K562 (cell line): Measurements from ENCODE around the gene DCTN2. TPM values are rescaled to one million over a fixed set of nuclear protein-coding genes. Genes with fewer than 3 reads are reported as not detected.

ENCODE experiments used
- ATAC-seq: fragments of 200-7000 bp; cut with Tn5 transposase; 3 replicates; pipeline ENCODE4 v1.9.1; 2020; ENCODE audit warnings: moderate library complexity
- BruUV-seq: library from RNA; stranded (reverse); fragments of 400-500 nt; replicated peaks from 2 replicates; lab custom pipeline; 2021; lab: Mats Ljungman, UMichigan
- CTCF ChIA-PET: fragments of 300-600 bp; formaldehyde crosslinking; extraction: SDS; loops from one replicate; lab custom pipeline; 2021; ENCODE audit warnings: low intra/inter-chr PET ratio; lab: Yijun Ruan, JAX
- POLR2A ChIA-PET: fragments of 300-600, 350-650 bp; sonication (Branson Sonifier 250); formaldehyde crosslinking; extraction: SDS; loops from one replicate; lab custom pipeline; 2021; ENCODE audit warnings: antibody characterized with exemption, inconsistent platforms; lab: Yijun Ruan, JAX
- DNase-seq, 4 experiments: peaks; one replicate each; pipeline versions ENCODE4 v3.0.0 to v3.0.0-alpha.2; 2011 to 2018; ENCODE audit warnings: low spot score in 3 of 4, mixed read lengths in 3 of 4; ENCODE audit errors: extremely low read depth in 1 of 4
- FAIRE-seq: peaks from 2 replicates; lab custom pipeline; 2011; peaks lifted over from hg19 to GRCh38; lab: Jason Lieb, UNC
- H2AFZ ChIP-seq: 2 replicates; pipeline ENCODE4 v1.6.0; 2011; ENCODE audit warnings: low read depth, low read length, control low read depth, inconsistent platforms
- H3K27ac ChIP-seq: fragments of 200-600 bp; 3 replicates; pipeline ENCODE4 v1.8.0; 2011; ENCODE audit warnings: low read depth, mild to moderate bottlenecking, control low read depth, inconsistent platforms, low read length, moderate library complexity, mixed read lengths; ENCODE audit errors: extremely low read depth
- H3K27me3 ChIP-seq, 2 experiments: fragments of 300-600 bp in 1 of 2; 2 replicates in 1 of 2; 3 replicates in 1 of 2; pipeline versions ENCODE4 v1.6.0 to v1.8.0; 2011; ENCODE audit warnings: inconsistent platforms in 2 of 2, low read length in 2 of 2, mild to moderate bottlenecking in 1 of 2, mixed read lengths in 1 of 2, moderate library complexity in 1 of 2; ENCODE audit not compliant: control insufficient read depth in 2 of 2, insufficient read depth in 2 of 2
- H3K36me3 ChIP-seq: fragments of 300-600 bp; 3 replicates; pipeline ENCODE4 v1.8.0; 2011; ENCODE audit warnings: mild to moderate bottlenecking, low read length, inconsistent platforms; ENCODE audit not compliant: control insufficient read depth, insufficient read depth
- H3K4me1 ChIP-seq, 2 experiments: fragments of 200-600 bp in 1 of 2; replicated peaks in 1 of 2; 2 replicates in 1 of 2; 3 replicates in 1 of 2; pipeline versions ENCODE4 v1.5.1 to v1.8.0; 2011; ENCODE audit warnings: inconsistent platforms in 2 of 2, low read length in 2 of 2, mild to moderate bottlenecking in 1 of 2, mixed read lengths in 1 of 2, moderate library complexity in 1 of 2; ENCODE audit not compliant: control insufficient read depth in 2 of 2, insufficient read depth in 2 of 2
- H3K4me2 ChIP-seq: 2 replicates; pipeline ENCODE4 v1.6.1; 2011; ENCODE audit warnings: low read length, control low read depth, inconsistent platforms, mixed read lengths; ENCODE audit not compliant: insufficient read depth
- H3K4me3 ChIP-seq: fragments of 200-600 bp; sonication (generic), shearing (Covaris generic); 2 replicates; pipeline ENCODE4 v1.5.1; 2016; ENCODE audit warnings: control low read depth, inconsistent platforms
- H3K79me2 ChIP-seq: fragments of 200-600 bp; 3 replicates; pipeline ENCODE4 v1.8.0; 2011; ENCODE audit warnings: low read length, inconsistent platforms; ENCODE audit not compliant: control insufficient read depth, insufficient read depth
- H3K9ac ChIP-seq, 2 experiments: 2 replicates each; pipeline versions ENCODE4 v1.6.0 to v1.6.1; 2011; ENCODE audit warnings: low read depth in 2 of 2, low read length in 2 of 2, control low read depth in 1 of 2, inconsistent platforms in 1 of 2, mild to moderate bottlenecking in 1 of 2, mixed read lengths in 1 of 2; ENCODE audit not compliant: insufficient read depth in 1 of 2
- H3K9me1 ChIP-seq: one replicate; pipeline ENCODE4 v1.6.0; 2011; ENCODE audit warnings: inconsistent platforms, mild to moderate bottlenecking, low read length, moderate library complexity; ENCODE audit not compliant: control insufficient read depth, insufficient read depth
- H3K9me3 ChIP-seq: replicated peaks from 2 replicates; pipeline ENCODE4 v1.5.1; 2011; ENCODE audit warnings: low read depth, low read length, inconsistent platforms; ENCODE audit not compliant: control insufficient read depth, insufficient read depth
- H4K20me1 ChIP-seq: replicated peaks from 2 replicates; pipeline ENCODE4 v1.6.1; 2011; ENCODE audit warnings: low read length, inconsistent platforms, mixed read lengths; ENCODE audit not compliant: control insufficient read depth, insufficient read depth
- ELF2 ChIP-seq: fragments of 250-450 bp; sonication (Bioruptor Pico); IDR thresholded peaks from 2 replicates; pipeline ENCODE4 v1.5.0; 2021; ENCODE audit warnings: mild to moderate bottlenecking
- ESRRA ChIP-seq: fragments of 450-650 bp; IDR thresholded peaks from 2 replicates; pipeline ENCODE4 v1.6.1; 2014; ENCODE audit warnings: low read depth, mild to moderate bottlenecking, moderate library complexity, borderline replicate concordance
- ETV5 ChIP-seq: sonication (generic); formaldehyde crosslinking; IDR thresholded peaks from 2 replicates; pipeline ENCODE4 v1.4.0; 2020; ENCODE audit warnings: low read depth, mild to moderate bottlenecking, missing genetic modification reagents
- HDAC1 ChIP-seq, 2 experiments: fragments of 450-650 bp; IDR thresholded peaks; 2 replicates each; pipeline ENCODE4 v1.6.1; 2016 to 2017; ENCODE audit warnings: inconsistent platforms in 1 of 2, mild to moderate bottlenecking in 1 of 2, moderate library complexity in 1 of 2
- HMG20A ChIP-seq: fragments of 450-650 bp; formaldehyde crosslinking; conservative IDR thresholded peaks from 2 replicates; pipeline ENCODE4 v1.4.0; 2020; ENCODE audit warnings: mild to moderate bottlenecking, mixed read lengths
- MAZ ChIP-seq, 2 experiments: fragments of 450-650 bp in 1 of 2; sonication (generic) in 1 of 2; formaldehyde crosslinking; IDR thresholded peaks in 1 of 2; conservative IDR thresholded peaks in 1 of 2; 2 replicates each; pipeline versions ENCODE4 v1.4.0 to v1.5.0; 2020; ENCODE audit warnings: mild to moderate bottlenecking in 1 of 2, missing genetic modification reagents in 1 of 2
- MEIS2 ChIP-seq: fragments of 450-650 bp; IDR thresholded peaks from 2 replicates; pipeline ENCODE4 v1.6.1; 2014; ENCODE audit warnings: mild to moderate bottlenecking; ENCODE audit not compliant: partially characterized antibody
- NCOA1 ChIP-seq: fragments of 450-650 bp; IDR thresholded peaks from 2 replicates; pipeline ENCODE4 v1.6.1; 2016; ENCODE audit warnings: low read depth
- NEUROD1 ChIP-seq: fragments of 150-350 bp; IDR thresholded peaks from 2 replicates; pipeline ENCODE4 v1.6.1; 2014; ENCODE audit warnings: borderline replicate concordance, low read length, low read depth; ENCODE audit not compliant: partially characterized antibody
- RBM14 ChIP-seq: fragments of 200-400 bp; formaldehyde crosslinking; IDR thresholded peaks from 2 replicates; pipeline ENCODE4 v1.6.1; 2018; ENCODE audit warnings: low read depth, mild to moderate bottlenecking, low read length, moderate library complexity, borderline replicate concordance; ENCODE audit not compliant: insufficient read depth
- SRSF9 ChIP-seq: fragments of 200-400 bp; formaldehyde crosslinking; IDR thresholded peaks from 2 replicates; pipeline ENCODE4 v1.6.1; 2017; ENCODE audit warnings: low read depth, low read length, borderline replicate concordance
- TGIF2 ChIP-seq: sonication (generic); formaldehyde crosslinking; IDR thresholded peaks from 2 replicates; pipeline ENCODE4 v1.8.1; 2022; ENCODE audit warnings: mild to moderate bottlenecking, missing genetic modification reagents, moderate library complexity
- ZBTB12 ChIP-seq: fragments of 250-450 bp; sonication (Bioruptor Pico); IDR thresholded peaks from 2 replicates; pipeline ENCODE4 v1.4.0; 2020
- ZNF197 ChIP-seq: fragments of 200-800 bp; sonication (Bioruptor generic); IDR thresholded peaks from 2 replicates; pipeline ENCODE4 v1.6.1; 2016; ENCODE audit warnings: low read depth, missing genetic modification characterization, missing compliant biosample characterization
- ZNF431 ChIP-seq: sonication (generic); formaldehyde crosslinking; IDR thresholded peaks from 2 replicates; pipeline ENCODE4 v1.8.0; 2022; ENCODE audit warnings: mild to moderate bottlenecking, missing genetic modification reagents
- ZNF511 ChIP-seq: sonication (generic); formaldehyde crosslinking; IDR thresholded peaks from 2 replicates; pipeline ENCODE4 v1.8.0; 2022; ENCODE audit warnings: mild to moderate bottlenecking, missing genetic modification reagents
- ZNF79 ChIP-seq: fragments of 250-450 bp; sonication (Bioruptor Pico); IDR thresholded peaks from 2 replicates; pipeline ENCODE4 v1.4.0; 2020; ENCODE audit warnings: low read depth, mild to moderate bottlenecking, moderate library complexity
- WGBS: fragments of 100-300 bp; shearing (Covaris generic); methylation state at CpG from one replicate; pipeline ENCODE4 v1.1.6; 2016; ENCODE audit warnings: low coverage, mixed read lengths; ENCODE audit not compliant: insufficient coverage; ENCODE audit errors: missing lambda C conversion rate; 5-methylcytosine and 5-hydroxymethylcytosine counted together
- in situ Hi-C: fragments of 300-500 bp; cut with MboI; formaldehyde crosslinking; loops from 4 replicates; pipeline ENCODE4 v1.15.0; 2018; ENCODE audit warnings: inconsistent platforms, mixed read lengths
- intact Hi-C: fragments of 100-400 bp; cut with micrococcal nuclease; formaldehyde crosslinking; loops from 2 replicates; pipeline ENCODE4 v1.14.2; 2022
- polyA plus RNA-seq, 8 experiments: library from polyadenylated mRNA; depleted of rRNA in 4 of 8; stranded (reverse) in 5 of 8; unstranded in 3 of 8; fragments of >200 nt; fragmentation: Nextera tagmentation in 2 of 8; fragmentation: Illumina TruSeq in 1 of 8; extraction: Ambion mirVana in 2 of 8; extraction: Trizol in 1 of 8; gene quantifications; 2 replicates each; pipeline versions ENCODE4 v1.2.1 to v1.2.3, GENCODE V29; 2011 to 2014; ENCODE audit warnings: inconsistent platforms in 1 of 8, missing spikeins in 1 of 8
- total RNA-seq, 7 experiments: library from RNA; depleted of rRNA in 6 of 7; stranded (reverse); fragments of >200 nt in 6 of 7; fragmentation: Illumina TruSeq in 2 of 7; extraction: Trizol in 2 of 7; gene quantifications; 2 replicates each; pipeline versions ENCODE4 v1.2.1 to v1.2.3, GENCODE V29; 2011 to 2021; ENCODE audit warnings: low replicate concordance in 1 of 7

DCTN2 gene
- total and polyA plus RNA-seq, 9 of the 15 experiments (the other 6 are each of a cell fraction or from before 2014, with no cell fraction given) = 43.6 to 270 (median 125) TPM

GRCh38 chr12:57582440-57582839 is 35.4 kb upstream of the DCTN2 start:
- H2AFZ ChIP-seq = no peak overlapping the region
- peaks cover 3% of the 10 kb centered on the region; the same call in 1 of the 2 replicates for H4K20me1 ChIP-seq
- in situ Hi-C loops = no loop called here
- FAIRE-seq (no peak), ATAC-seq (no peak), DNase-seq (no peak)
- no peaks in the 10 kb centered on the region for H3K27me3 ChIP-seq
- no peak overlapping the region for H3K27ac ChIP-seq
- H3K4me2 ChIP-seq = no peak overlapping the region
- WGBS = 89% methylated on average over 1 of the region's 1 CpG
- BruUV-seq = no TSS peak
- no peaks in the 10 kb centered on the region for H3K79me2 ChIP-seq
- intact Hi-C loops = loop anchor here (1.0 to 2.0 kb wide), 4 partner anchors 50 to 322 kb away; partner anchors contain the start of genes B4GALNT1 and MBD6
- H3K4me3 ChIP-seq = no peak overlapping the region
- no peak overlapping the region for H3K9ac ChIP-seq
- TF ChIP-seq NCOA1 (no peak), SRSF9 (no peak), ZNF197 (CRISPR knock-in tag) (no peak), MEIS2 (no peak), RBM14 (no peak), ESRRA (no peak), HMG20A (CRISPR knock-in tag) (no peak), HDAC1 (IDR thresholded peaks at IDR 0.05) (no peak), NEUROD1 (no peak), ZBTB12 (CRISPR knock-in tag) (no peak), ETV5 (CRISPR knock-in tag) (no peak), TGIF2 (CRISPR knock-in tag) (no peak), ELF2 (CRISPR knock-in tag) (no peak), MAZ (CRISPR knock-in tag; conservative IDR thresholded peaks at IDR 0.05 in 1 of 2, IDR thresholded peaks at IDR 0.05 in 1 of 2) (no peak), ZNF79 (CRISPR knock-in tag) (no peak), ZNF431 (CRISPR knock-in tag) (no peak), ZNF511 (CRISPR knock-in tag) (no peak)
- H3K36me3 ChIP-seq = peaks cover 74% of the 10 kb centered on the region; the same call in 2 of the 3 replicates
- ChIA-PET CTCF (interaction anchor here (0.6 to 4.6 kb wide), 6 partner anchors 39 to 323 kb away, joined by 3 to 36 read pairs (median 16); partner anchors contain the start of gene B4GALNT1), POLR2A (interaction anchor here (0.7 to 0.9 kb wide), 2 partner anchors 44 to 78 kb away, joined by 3 read pairs; no protein-coding TSS in a partner anchor)
- no peaks in the 10 kb centered on the region for H3K9me3 ChIP-seq
- H3K9me1 ChIP-seq = no peaks in the 10 kb centered on the region
- no peaks in the 10 kb centered on the region; a peak in 2 of 5 replicates for H3K4me1 ChIP-seq
